ENCODE results near the gene TCAF1. TPM values are rescaled to one million over a fixed set of nuclear protein-coding genes. Genes with fewer than 3 reads are reported as not detected.

The TCAF1 gene
- total RNA-seq, 2 donors from 2014 or later = 28.4 to 28.6 TPM

GRCh38 chr7:143896667-143897066 lies 5.3 kb downstream of the TCAF1 start:
- no peak overlapping the region for H3K27ac ChIP-seq
- no peak for TF ChIP-seq CTCF (IDR thresholded peaks at IDR 0.05)

GRCh38 chr7:143892527-143893300 lies 9.3 kb downstream of the TCAF1 start:
- H3K27me3 ChIP-seq (replicated peaks; ENCODE audit: insufficient read depth) = no peaks in the 10 kb centered on the region
- H3K36me3 ChIP-seq = no peaks in the 10 kb centered on the region
- no peak overlapping the region for H3K27ac ChIP-seq
- TF ChIP-seq CTCF (IDR thresholded peaks at IDR 0.05) = no peak
- no peak for DNase-seq (ENCODE audit: low spot score)
- ATAC-seq (ENCODE audit: insufficient number of reproducible peaks, low FRiP score, low read depth) = no peak
- H3K9me3 ChIP-seq = peaks cover 7% of the 10 kb centered on the region
- no peaks in the 10 kb centered on the region for H3K4me1 ChIP-seq (ENCODE audit: control insufficient read depth in 1 of 2, low read depth in 2 of 2)
- no peak overlapping the region for H3K4me3 ChIP-seq

More at GRCh38 chr7:143896667-143897066, 5.3 kb downstream of the TCAF1 start:
- Histone ChIP-seq H3K9me3 (peaks cover 4% of the 10 kb centered on the region), H3K4me3 (no peak overlapping the region), H3K27me3 (replicated peaks; ENCODE audit: insufficient read depth) (no peaks in the 10 kb centered on the region), H3K36me3 (no peaks in the 10 kb centered on the region), H3K4me1 (ENCODE audit: control insufficient read depth in 1 of 2, low read depth in 2 of 2) (peaks cover 12 to 24% of the 10 kb centered on the region in 2 donors)
- ATAC-seq (ENCODE audit: insufficient number of reproducible peaks, low FRiP score, low read depth) (no peak), DNase-seq (ENCODE audit: low spot score) (no peak)

GRCh38 chr7:143891457-143891856 lies 10.5 kb downstream of the TCAF1 start:
- Histone ChIP-seq H3K4me1 (ENCODE audit: control insufficient read depth in 1 of 2, low read depth in 2 of 2) (peaks cover 0 to 2% of the 10 kb centered on the region in 2 donors), H3K9me3 (peaks cover 7% of the 10 kb centered on the region), H3K27ac (no peak overlapping the region), H3K36me3 (no peaks in the 10 kb centered on the region), H3K27me3 (replicated peaks; ENCODE audit: insufficient read depth) (no peaks in the 10 kb centered on the region), H3K4me3 (no peak overlapping the region)
- DNase-seq (ENCODE audit: low spot score) = no peak
- TF ChIP-seq CTCF (IDR thresholded peaks at IDR 0.05) = no peak
- ATAC-seq (ENCODE audit: insufficient number of reproducible peaks, low FRiP score, low read depth) = no peak

- no peaks in the 10 kb centered on the region for H3K36me3 ChIP-seq
- H3K4me1 ChIP-seq (ENCODE audit: control insufficient read depth in 1 of 2, low read depth in 2 of 2) = peaks cover 2 to 5% of the 10 kb centered on the region in 2 donors
- no peak overlapping the region for H3K27ac ChIP-seq
- peaks cover 7% of the 10 kb centered on the region for H3K9me3 ChIP-seq
- no peak overlapping the region for H3K4me3 ChIP-seq
- TF ChIP-seq CTCF (IDR thresholded peaks at IDR 0.05) = no peak
- no peak for DNase-seq (ENCODE audit: low spot score)
- H3K27me3 ChIP-seq (replicated peaks; ENCODE audit: insufficient read depth) = no peaks in the 10 kb centered on the region
- no peak for ATAC-seq (ENCODE audit: insufficient number of reproducible peaks, low FRiP score, low read depth)
These were observed 11.4 kb downstream of the TCAF1 start for GRCh38 chr7:143890558-143890957.

GRCh38 chr7:143889068-143889467 lies 12.9 kb downstream of the TCAF1 start:
- peaks cover 6 to 16% of the 10 kb centered on the region in 2 donors for H3K4me1 ChIP-seq (ENCODE audit: control insufficient read depth in 1 of 2, low read depth in 2 of 2)
- ATAC-seq (ENCODE audit: insufficient number of reproducible peaks, low FRiP score, low read depth) = no peak
- no peak overlapping the region for H3K4me3 ChIP-seq
- no peaks in the 10 kb centered on the region for H3K27me3 ChIP-seq (replicated peaks; ENCODE audit: insufficient read depth)
- H3K9me3 ChIP-seq = peaks cover 7% of the 10 kb centered on the region
- TF ChIP-seq CTCF (IDR thresholded peaks at IDR 0.05) = no peak
- no peak overlapping the region for H3K27ac ChIP-seq
- no peaks in the 10 kb centered on the region for H3K36me3 ChIP-seq
- DNase-seq (ENCODE audit: low spot score) = no peak

All from thoracic aorta (tissue), 2 donors.